H1 (cell line): ENCODE data around the gene WFDC1. TPM values are rescaled to one million over a fixed set of nuclear protein-coding genes. Genes with fewer than 3 reads are reported as not detected.
A peak's percentile ranks its signal among the peaks of the same experiment; 100 is the strongest.

Source experiments
- GTF2F1 ChIP-seq: IDR thresholded peaks from 2 replicates; pipeline ENCODE4 v1.6.1; 2012; ENCODE audit warnings: low read depth, low read length, improper control_type of control experiment, borderline replicate concordance
- SP1 ChIP-seq: IDR thresholded peaks from 2 replicates; pipeline ENCODE4 v1.6.1; 2011; ENCODE audit warnings: low read depth, low read length
- SRF ChIP-seq: IDR thresholded peaks from 2 replicates; pipeline ENCODE4 v1.6.1; 2011; ENCODE audit warnings: mild to moderate bottlenecking, low read depth, low read length, moderate library complexity
- polyA plus RNA-seq, 7 experiments: library from polyadenylated mRNA; depleted of rRNA in 3 of 7; stranded (reverse) in 5 of 7; unstranded in 2 of 7; fragments of >200 nt in 5 of 7; fragments of 200-250 nt in 2 of 7; gene quantifications; 1 replicate in 5 of 7; 2 replicates in 1 of 7; 4 replicates in 1 of 7; pipeline versions ENCODE4 v1.2.1 to v1.2.3, GENCODE V29; 2011 to 2013; ENCODE audit warnings: missing spikeins in 2 of 7, mixed read lengths in 2 of 7
- total RNA-seq: library from RNA; stranded (reverse); fragmentation: NEBNext Ultra II Directional; extraction: Animal tissue kit (Norgen Biotek cat#: 25700); gene quantifications from 2 replicates; pipeline ENCODE4 v1.2.1, GENCODE V29; 2021
- TF ChIP-seq, protein P1 (sequence below): fragments of 300-600 bp; sonication (generic); IDR thresholded peaks from 2 replicates; pipeline ENCODE4 v1.7.1; 2012; ENCODE audit warnings: low read length, moderate library complexity, mild to moderate bottlenecking, inconsistent platforms; ENCODE audit not compliant: insufficient replicate concordance
- TF ChIP-seq, protein P2 (sequence below): IDR thresholded peaks from 2 replicates; pipeline ENCODE4 v1.6.1; 2011; ENCODE audit warnings: low read depth, mild to moderate bottlenecking, low read length; ENCODE audit not compliant: insufficient read depth

The WFDC1 gene
- total and polyA plus RNA-seq, 2 of the 8 experiments (the other 6 are each of a cell fraction or from before 2014, with no cell fraction given), result 0.70 to 1.1 TPM

DNA sequence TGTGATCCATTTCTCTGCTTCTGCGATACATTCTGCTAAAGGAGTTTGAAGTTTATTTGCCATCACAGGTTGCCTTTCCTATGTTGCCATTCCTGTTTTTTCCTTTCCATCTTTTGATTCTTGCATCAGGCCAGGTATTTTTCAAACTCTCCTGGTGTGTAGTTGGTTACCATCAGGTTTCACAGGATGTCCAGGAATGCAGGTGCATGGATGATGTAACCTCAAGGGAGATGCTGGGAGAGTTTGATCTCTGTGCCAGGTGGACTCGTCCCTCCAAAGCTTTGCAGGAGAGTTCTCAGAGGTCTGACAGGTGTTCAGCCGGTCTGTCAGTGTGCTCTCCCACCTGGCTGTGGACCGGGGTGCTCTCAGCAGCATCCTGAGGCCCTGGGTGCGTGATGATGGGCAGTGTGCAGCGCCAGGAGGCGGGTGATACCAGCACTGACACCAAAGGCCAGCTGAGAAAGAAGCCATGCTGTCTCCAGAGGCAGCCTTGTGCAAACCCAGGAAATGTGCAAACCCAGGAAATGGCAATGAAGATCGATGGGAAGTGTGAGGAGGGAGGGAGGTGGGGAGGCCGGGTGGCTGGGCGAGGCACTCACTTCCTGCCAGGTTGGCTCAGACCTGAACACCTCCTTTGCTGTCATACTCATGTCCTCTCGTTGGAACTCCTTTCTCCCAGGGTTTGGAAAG, 75.4 kb downstream of the WFDC1 start (continued):
- no peak for TF ChIP-seq SRF
- TF ChIP-seq, protein P1, sequence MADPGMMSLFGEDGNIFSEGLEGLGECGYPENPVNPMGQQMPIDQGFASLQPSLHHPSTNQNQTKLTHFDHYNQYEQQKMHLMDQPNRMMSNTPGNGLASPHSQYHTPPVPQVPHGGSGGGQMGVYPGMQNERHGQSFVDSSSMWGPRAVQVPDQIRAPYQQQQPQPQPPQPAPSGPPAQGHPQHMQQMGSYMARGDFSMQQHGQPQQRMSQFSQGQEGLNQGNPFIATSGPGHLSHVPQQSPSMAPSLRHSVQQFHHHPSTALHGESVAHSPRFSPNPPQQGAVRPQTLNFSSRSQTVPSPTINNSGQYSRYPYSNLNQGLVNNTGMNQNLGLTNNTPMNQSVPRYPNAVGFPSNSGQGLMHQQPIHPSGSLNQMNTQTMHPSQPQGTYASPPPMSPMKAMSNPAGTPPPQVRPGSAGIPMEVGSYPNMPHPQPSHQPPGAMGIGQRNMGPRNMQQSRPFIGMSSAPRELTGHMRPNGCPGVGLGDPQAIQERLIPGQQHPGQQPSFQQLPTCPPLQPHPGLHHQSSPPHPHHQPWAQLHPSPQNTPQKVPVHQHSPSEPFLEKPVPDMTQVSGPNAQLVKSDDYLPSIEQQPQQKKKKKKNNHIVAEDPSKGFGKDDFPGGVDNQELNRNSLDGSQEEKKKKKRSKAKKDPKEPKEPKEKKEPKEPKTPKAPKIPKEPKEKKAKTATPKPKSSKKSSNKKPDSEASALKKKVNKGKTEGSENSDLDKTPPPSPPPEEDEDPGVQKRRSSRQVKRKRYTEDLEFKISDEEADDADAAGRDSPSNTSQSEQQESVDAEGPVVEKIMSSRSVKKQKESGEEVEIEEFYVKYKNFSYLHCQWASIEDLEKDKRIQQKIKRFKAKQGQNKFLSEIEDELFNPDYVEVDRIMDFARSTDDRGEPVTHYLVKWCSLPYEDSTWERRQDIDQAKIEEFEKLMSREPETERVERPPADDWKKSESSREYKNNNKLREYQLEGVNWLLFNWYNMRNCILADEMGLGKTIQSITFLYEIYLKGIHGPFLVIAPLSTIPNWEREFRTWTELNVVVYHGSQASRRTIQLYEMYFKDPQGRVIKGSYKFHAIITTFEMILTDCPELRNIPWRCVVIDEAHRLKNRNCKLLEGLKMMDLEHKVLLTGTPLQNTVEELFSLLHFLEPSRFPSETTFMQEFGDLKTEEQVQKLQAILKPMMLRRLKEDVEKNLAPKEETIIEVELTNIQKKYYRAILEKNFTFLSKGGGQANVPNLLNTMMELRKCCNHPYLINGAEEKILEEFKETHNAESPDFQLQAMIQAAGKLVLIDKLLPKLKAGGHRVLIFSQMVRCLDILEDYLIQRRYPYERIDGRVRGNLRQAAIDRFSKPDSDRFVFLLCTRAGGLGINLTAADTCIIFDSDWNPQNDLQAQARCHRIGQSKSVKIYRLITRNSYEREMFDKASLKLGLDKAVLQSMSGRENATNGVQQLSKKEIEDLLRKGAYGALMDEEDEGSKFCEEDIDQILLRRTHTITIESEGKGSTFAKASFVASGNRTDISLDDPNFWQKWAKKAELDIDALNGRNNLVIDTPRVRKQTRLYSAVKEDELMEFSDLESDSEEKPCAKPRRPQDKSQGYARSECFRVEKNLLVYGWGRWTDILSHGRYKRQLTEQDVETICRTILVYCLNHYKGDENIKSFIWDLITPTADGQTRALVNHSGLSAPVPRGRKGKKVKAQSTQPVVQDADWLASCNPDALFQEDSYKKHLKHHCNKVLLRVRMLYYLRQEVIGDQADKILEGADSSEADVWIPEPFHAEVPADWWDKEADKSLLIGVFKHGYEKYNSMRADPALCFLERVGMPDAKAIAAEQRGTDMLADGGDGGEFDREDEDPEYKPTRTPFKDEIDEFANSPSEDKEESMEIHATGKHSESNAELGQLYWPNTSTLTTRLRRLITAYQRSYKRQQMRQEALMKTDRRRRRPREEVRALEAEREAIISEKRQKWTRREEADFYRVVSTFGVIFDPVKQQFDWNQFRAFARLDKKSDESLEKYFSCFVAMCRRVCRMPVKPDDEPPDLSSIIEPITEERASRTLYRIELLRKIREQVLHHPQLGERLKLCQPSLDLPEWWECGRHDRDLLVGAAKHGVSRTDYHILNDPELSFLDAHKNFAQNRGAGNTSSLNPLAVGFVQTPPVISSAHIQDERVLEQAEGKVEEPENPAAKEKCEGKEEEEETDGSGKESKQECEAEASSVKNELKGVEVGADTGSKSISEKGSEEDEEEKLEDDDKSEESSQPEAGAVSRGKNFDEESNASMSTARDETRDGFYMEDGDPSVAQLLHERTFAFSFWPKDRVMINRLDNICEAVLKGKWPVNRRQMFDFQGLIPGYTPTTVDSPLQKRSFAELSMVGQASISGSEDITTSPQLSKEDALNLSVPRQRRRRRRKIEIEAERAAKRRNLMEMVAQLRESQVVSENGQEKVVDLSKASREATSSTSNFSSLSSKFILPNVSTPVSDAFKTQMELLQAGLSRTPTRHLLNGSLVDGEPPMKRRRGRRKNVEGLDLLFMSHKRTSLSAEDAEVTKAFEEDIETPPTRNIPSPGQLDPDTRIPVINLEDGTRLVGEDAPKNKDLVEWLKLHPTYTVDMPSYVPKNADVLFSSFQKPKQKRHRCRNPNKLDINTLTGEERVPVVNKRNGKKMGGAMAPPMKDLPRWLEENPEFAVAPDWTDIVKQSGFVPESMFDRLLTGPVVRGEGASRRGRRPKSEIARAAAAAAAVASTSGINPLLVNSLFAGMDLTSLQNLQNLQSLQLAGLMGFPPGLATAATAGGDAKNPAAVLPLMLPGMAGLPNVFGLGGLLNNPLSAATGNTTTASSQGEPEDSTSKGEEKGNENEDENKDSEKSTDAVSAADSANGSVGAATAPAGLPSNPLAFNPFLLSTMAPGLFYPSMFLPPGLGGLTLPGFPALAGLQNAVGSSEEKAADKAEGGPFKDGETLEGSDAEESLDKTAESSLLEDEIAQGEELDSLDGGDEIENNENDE, result no peak
- TF ChIP-seq, protein P2, sequence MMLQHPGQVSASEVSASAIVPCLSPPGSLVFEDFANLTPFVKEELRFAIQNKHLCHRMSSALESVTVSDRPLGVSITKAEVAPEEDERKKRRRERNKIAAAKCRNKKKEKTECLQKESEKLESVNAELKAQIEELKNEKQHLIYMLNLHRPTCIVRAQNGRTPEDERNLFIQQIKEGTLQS, result no peak
- no peak for TF ChIP-seq GTF2F1
- peak; percentile 87 for TF ChIP-seq SP1
